GM19452 (cell line): ENCODE data around the gene PDLIM5.
"Not testable (repeated sequence)": the region's sequence is repeated elsewhere in the genome, so short reads cannot be mapped to it uniquely, and the experiment has no call there.

Source experiments
- ATAC-seq: cut with Tn5 transposase; IDR thresholded peaks from one replicate; pipeline ENCODE4 v1.9.1; 2021; ENCODE audit not compliant: unreplicated experiment

PDLIM5 gene, protein sequence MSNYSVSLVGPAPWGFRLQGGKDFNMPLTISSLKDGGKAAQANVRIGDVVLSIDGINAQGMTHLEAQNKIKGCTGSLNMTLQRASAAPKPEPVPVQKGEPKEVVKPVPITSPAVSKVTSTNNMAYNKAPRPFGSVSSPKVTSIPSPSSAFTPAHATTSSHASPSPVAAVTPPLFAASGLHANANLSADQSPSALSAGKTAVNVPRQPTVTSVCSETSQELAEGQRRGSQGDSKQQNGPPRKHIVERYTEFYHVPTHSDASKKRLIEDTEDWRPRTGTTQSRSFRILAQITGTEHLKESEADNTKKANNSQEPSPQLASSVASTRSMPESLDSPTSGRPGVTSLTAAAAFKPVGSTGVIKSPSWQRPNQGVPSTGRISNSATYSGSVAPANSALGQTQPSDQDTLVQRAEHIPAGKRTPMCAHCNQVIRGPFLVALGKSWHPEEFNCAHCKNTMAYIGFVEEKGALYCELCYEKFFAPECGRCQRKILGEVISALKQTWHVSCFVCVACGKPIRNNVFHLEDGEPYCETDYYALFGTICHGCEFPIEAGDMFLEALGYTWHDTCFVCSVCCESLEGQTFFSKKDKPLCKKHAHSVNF

DNA sequence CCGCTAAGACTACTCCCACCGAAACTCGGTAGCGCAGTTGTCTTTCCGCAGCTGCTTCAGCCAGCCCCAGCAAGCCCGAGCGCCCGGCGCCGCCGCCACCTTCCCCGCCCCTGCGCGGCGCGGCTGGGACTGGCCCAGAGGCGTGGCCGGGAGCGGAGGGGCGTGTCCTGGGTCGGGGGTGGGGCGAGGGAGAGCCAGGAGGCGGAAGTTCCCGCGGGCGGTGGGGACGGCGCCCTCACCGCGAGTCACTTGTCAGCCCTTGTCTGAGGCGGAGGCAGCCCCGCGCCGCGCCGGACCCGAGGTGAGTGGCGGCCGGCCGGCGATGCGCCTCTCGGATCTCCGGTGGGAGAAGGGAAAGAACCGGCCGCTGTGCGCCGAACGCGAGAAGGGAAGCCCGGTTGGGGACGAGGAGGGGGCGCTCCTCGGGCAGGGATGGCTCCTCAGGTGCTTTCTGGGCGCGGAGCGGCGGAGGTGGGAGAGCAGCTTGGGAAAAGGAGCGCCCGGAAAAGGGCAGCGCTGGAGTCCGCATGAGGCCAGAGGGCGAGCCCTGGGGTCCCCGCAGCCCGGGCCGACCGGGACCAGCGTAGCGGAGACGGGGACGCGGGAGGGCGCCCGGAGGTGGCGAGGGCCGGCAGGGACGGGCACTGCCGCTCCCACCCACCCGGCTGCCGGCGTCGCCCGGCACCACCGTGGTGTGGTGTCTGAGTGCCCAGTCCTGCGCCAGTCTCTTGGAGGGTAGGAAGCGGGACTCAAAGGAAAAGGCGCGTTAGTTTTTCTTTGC lies at the start of gene PDLIM5:
Gene PDLIM5, plus strand, starts transcription at position 248 of the 781 bp plus-strand sequence. CDS start 3,347 bp downstream, outside the sequence.
- ATAC-seq: peak; percentile 90

DNA sequence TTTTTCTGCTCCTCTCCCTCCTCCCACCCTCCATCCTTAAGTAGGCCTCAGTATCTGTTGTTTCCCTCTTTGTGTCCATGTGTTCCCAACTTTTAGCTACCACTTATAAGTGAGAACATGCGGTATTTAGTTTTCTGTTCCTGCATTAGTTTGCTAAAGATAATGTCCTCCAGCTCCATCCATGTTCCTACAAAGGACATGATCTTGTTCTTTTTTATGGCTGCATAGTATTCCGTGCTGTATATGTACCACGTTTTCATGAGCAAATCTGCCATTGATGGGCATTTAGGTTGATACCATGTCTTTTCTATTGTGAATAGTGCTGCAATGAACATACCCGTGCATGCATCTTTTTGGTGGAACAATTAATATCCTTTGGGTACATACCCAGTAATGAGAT lies 49.3 kb upstream of the PDLIM5 start:
- ATAC-seq: not testable (repeated sequence)

DNA sequence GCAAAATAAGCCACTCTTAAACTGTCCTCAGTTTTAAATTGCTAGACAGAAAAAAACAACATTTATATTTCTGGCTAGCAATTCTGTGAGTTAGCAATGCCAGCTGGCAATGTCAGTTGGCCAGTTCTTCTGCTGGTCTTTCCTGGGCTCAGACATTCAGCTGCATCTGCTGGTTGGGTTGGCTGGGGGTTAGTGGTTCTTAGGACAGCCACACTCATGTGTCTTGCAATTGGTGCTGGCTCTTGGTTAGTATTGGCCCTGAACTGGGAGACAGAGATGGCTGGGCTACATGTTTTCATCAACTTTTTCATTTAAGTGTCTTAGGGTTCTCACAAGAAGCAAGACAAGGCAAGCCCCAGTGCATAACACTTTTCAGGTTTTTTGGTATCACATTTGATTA lies 48.0 kb upstream of the PDLIM5 start:
- ATAC-seq: no peak

DNA sequence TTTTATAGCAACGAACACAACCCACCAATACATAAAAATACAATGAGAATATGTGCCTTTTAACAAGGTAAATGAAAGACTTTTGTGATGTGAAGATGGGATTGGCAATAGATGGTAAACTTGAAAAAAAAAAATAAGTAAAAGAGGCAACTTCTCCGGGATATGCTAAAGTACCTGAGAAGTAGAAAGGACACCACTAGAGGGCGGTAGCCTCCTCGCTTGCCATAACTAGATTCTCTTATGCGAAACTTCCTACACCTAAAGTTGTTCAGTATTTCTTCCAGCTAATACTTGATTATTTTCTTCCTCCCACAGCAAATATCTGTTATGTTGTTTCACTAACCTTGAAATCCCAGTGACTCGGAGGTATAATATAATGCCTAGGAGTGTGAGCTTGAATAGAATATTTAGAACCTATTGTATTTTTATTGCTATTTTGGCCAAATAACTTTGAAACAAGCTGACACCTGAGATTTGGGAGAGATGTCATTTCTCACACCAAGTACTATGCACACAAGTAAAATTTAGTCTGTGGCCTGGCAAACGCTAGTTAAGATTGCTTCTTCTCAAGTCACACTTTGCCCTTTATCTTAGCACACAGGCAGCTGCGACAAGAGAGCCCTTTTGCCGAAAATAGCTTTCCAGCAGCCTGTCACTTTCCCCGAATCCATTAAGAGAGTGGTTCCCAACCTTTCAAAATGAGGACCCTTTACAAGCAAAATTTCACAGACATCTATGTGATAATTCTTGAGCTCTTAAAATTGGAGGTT lies 44.9 kb upstream of the PDLIM5 start:
- no peak for ATAC-seq

DNA sequence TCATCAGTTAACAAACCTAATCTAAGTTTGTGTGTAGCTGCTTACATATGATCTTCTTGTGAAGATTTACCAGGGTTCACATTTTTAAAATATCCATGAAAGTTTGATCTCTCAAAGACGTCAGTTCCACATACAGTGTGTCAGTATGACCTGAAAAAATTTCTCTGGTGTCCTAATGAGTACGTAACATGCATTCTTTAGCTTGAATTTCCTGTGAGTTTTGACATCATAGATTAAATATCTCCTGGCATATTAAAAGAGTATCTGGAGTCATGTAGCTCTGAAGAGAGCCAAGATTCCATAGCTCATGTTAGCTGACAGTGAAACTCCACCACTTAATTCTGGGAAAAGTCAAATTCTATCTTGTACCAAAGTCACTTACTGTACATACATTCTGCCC lies 43.9 kb upstream of the PDLIM5 start:
- no peak for ATAC-seq

DNA sequence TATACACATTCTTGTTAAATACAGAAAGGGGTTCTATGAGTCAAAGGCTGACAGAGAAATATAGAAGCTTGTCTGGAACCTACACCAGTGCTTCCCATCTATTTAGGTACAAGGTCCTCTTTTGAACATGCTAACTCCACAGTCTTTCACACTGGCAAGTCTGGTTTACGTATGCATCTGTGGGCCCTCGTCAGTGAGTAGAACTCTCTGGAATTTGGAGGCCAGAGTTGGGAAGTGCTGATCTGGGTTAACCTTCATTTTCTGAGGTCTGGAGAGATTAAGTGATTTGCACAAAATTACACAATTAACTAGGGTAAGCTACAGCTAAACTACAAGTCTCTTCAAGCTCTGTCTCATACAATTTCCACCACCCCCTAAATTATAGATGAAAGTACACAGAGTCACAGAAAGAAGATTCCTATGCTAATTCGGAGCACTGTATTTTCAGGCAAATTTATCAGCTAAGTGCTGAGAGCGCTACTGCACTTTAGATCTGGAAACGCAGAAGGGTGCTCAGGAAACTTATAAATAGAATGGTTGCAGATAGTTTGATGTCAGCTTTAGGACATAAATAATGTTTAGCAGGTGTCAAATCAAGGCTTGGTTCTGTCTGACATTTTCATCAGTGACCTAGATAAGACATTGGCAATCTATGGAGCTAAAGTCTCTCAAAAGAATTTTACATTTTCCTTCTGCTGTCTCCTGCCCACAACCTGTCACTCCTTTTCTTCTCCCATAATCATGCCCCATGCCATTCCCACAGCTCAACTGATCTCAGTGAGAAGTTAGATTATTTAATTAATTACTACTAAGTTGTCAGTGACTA lies 43.0 kb upstream of the PDLIM5 start:
- ATAC-seq: no peak

DNA sequence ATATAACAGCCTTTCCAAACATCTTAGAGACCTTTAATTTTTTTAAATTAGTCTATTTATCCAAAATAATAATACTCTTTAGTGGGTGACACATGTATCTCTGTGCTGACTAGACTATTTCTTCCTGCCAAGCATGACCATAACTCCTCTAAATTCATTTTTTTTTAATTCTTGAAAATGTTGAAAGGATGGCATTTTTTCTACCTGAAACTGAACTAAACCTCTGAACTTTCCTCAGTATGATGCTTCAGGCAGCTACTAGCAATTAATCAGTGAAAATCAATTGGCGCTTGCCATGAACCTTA lies 42.4 kb upstream of the PDLIM5 start:
- no peak for ATAC-seq

DNA sequence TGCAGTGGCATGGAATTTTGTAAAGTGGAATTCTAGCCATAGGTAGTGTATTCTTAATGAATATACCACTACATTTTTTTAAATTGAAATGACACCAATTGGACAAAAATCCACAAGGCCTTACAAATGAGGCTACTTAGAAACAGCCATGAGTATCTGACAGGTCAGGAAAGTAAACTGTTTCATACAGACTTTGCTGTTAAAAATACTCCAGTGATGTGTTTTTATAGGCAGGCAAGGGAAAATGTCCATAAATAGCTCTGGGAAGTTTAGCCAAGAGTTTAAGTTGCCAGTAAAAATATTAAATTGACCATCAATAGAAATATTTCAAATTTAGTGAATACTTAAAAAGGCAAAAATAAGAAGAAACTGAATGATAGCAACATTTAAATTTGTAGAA lies 41.8 kb upstream of the PDLIM5 start:
- ATAC-seq: no peak

DNA sequence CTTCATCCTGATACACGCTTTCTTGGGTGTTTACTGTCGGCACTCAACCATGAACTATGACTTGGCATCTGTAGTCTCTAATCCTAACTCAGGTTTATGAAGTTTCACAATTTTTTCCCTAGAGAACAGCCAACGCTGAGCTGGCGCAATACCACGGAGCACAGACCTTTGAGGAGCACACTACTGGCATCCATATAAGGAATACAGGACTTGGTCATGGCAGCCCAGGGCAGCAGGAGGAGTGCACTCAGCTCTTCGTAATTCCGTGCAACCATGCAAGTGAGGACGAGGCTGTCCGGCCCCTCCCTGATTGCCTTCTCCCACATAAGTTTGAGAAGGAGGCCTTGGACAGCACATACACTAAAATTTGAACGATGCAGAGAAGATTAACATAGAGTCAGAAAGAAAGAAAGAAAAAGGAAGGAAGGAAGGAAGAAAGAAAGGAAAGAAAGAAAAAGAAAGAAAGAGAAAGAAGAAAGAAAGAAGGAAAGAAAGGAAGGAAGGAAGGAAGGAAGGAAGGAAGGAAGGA lies 41.0 kb upstream of the PDLIM5 start:
- no peak for ATAC-seq

DNA sequence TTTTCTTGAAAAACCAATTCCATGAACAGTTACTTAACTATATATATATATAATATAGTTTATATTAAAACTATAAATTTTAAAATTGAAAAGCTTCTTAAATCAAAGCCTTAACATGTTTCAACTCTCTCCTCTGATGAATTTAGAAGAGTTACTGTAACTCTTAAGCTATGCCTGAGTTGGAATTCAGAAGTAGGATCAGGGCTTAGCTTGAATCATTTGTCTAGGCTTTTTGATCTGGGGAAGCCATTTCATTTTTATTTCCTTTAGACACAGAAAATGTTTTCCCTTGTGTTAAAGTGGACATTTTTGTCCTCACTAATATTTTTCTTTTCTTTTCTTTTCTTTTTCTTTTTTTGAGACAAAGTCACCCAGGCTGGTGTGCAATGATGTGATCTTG lies 40.4 kb upstream of the PDLIM5 start:
- no peak for ATAC-seq

DNA sequence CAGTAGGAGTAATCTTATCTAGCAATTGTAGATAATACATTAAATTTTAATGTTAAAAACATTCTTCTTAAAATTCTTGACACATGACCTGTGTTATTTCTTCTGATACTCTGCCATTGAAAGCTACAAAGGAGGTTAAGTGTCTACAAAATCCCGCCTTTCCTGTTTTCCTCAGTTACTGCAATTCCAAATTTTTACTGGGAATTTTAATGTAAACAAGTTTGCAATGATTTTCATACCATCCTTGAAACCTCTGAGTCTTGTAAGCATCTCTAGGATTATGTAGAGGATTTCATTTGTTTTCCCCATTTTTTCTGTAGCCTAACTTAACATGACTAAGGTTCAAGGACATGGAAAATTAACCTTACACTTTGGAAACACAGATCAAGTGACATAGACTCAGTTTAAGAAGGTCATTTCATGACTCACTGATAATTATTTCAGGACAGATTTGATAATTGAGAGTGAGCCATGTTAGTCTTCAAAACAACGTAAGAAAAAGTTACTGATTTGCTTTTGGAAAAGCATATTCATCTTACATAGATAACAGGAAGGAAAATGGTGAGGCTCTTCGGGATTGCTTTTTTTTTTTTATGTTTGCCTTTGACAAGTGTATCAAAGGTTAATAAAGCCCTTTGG lies 39.6 kb upstream of the PDLIM5 start:
- ATAC-seq: no peak

DNA sequence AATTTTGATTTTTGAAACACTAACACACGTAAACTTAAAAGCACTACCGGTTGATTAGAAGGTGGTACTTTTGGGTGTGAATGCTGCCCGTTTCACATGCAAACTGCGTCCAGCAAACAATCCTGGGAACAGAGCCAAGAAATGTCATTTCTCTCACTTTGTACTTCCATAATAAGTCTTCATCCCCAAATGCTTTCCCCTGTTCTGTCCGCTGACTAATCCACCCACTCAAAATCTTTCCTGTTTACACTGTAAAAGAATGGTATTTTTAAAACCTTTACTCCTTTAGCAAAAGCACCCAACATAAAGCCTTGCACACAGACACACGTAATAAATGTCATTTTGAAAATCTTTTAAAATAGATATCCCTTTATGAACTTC lies 39.1 kb upstream of the PDLIM5 start:
- ATAC-seq: no peak

DNA sequence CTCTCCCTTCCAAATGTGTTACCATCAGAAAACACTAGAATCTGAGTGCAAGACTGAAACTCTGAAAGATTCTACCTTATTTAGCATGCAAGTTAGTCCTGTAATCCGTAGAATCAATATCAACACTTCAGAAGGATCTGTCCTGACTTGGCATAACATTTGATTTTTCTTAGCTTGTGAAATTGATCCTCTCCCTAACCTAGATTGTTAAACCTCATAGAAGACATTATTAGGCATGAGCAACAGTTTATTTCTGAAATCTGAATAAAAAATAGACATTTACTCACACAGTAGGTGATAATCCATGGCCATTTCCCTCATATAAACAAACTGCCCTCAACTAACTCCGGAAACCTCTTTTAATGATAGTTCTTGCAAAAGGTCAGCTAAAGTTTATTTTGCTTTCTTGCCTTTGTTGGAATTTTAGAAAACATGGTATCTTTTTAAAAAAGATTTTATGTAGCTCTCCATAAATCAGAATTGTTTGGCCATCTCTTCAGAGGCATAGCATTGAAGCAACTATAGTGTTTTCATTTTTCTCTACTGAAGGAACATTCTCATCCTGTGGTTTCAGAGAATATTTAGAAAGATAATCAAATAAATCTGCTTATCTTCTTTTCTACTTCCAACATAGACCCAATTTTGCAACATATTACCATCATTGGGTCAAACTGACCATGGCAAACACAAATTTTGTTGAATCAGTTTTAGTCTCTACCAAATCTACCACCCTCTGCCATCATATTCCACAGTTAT lies 38.5 kb upstream of the PDLIM5 start:
- ATAC-seq: no peak

DNA sequence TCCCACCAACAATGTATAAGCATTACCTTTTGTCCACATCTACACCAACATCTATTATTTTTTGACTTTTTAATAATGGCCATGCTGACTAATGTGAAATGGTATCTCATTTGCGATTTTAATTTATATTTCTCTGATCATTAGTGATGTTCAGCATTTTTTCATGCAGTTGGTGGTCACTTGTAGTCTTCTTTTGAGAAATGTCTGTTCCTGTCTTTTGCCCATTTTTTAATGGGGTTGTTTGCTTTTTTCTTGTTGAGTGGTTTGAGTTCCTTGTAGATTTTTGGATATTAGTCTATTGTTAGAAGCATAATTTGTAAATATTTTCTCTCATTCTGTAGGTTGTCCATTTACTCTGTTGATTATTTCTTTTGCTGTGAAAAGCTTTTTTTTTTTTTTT lies 36.8 kb upstream of the PDLIM5 start:
- no peak for ATAC-seq

DNA sequence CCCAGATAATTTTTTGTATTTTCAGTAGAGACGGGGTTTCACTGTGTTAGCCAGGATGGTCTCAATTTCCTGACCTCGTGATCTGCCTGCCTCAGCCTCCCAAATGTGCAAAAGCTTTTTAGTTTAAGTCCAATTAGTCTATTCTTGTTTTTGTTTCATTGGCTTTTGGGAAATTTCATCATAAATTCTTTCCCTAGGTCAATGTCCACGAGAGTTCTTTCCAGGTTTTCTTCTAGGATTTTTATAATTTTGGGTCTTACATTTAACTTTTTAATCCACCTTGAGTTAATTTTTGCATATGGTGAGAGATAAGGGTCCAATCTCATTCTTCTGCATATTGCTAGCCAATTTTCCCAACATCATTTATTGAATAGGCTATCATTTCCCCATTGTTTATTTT lies 36.3 kb upstream of the PDLIM5 start:
- no peak for ATAC-seq

DNA sequence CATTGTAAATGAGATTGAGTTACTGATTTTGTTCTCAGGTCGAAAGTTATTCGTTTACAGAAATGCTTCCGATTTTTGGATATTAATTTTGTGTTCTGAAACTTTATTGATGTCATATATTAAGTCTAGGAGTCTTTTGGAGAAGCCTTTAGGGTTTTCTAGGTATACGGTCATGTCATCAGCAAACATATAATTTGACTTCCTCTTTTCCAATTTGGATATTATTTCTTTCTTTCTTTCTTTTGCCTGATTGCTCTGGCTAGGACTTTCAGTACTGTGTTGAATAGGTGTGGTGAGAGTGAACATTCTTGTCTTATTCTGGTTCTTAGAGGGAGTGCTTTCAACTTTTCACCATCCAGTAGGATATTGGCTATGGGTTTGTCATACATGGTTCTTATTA lies 35.4 kb upstream of the PDLIM5 start:
- ATAC-seq: no peak

DNA sequence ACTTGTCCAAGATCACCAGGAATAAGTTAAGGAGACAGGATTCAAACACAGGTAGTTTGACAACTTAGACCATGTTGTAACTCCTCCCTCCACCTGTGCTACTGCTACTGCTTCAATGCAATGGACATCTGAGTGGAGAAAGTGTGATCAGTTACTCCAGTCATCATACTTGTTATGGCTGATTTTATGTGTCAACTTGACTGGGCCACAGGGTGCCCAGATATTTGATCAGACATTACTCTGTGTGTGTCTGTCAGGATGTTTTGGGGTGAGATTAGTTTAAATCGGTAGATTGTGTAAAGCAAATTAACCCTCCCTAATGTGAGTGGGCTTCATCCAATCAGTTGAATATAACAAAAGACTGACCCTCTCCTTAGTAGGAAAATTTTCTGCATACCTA lies 34.8 kb upstream of the PDLIM5 start:
- no peak for ATAC-seq

DNA sequence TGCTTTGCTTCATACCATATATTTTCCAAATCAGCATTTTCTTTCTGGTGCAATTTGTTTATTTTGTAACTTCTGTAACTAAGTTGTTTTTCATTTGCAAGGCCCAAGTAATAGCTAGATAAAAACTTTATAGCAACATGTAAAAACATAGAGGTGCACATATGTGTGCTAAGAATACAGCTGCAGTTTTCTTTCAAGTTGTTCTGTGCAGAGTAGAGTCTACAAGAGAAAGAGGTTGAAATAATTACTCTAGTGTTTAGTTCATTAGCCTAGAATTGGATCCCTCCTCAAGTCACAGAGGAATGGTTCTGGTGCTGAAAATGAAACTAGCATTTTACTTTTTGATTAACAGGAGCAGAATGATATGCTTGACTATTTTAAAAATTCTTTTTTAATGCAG lies 32.2 kb upstream of the PDLIM5 start:
- no peak for ATAC-seq

DNA sequence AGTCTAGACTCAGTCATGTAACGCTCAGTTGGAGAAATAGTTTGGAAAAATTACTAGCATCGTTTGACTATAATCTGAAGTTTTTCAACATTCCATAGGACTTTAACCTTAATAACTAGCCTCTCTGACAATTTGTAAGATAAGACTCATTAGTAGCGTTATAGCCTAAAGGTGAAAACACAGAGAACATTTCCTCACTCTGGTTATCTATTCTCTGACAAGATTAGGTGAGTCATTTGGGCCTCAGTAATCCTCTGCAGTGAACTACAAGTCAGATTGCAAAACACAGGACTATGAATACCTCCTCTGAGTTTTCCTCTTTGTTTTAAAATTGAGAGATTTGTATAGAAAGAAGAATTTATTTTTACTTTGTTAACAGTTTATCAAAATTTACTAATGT lies 31.8 kb upstream of the PDLIM5 start:
- no peak for ATAC-seq
